Fibroblast of lung (primary cell): ENCODE measurements around the gene WWOX.

Source experiments
- CTCF ChIP-seq, 2 donors: IDR thresholded peaks in 1 of 2; conservative IDR thresholded peaks in 1 of 2; 1 replicate in 1 of 2; 2 replicates in 1 of 2; pipeline ENCODE4 v1.5.1; 2011 to 2012; ENCODE audit warnings: low read length in 2 of 2, control low read depth in 1 of 2, inconsistent platforms in 1 of 2, low read depth in 1 of 2, mild to moderate bottlenecking in 1 of 2
- EZH2 ChIP-seq: IDR thresholded peaks from 2 replicates; pipeline ENCODE4 v1.5.1; 2012; ENCODE audit warnings: low read length, control low read depth, mild to moderate bottlenecking; ENCODE audit errors: missing control alignments

DNA sequence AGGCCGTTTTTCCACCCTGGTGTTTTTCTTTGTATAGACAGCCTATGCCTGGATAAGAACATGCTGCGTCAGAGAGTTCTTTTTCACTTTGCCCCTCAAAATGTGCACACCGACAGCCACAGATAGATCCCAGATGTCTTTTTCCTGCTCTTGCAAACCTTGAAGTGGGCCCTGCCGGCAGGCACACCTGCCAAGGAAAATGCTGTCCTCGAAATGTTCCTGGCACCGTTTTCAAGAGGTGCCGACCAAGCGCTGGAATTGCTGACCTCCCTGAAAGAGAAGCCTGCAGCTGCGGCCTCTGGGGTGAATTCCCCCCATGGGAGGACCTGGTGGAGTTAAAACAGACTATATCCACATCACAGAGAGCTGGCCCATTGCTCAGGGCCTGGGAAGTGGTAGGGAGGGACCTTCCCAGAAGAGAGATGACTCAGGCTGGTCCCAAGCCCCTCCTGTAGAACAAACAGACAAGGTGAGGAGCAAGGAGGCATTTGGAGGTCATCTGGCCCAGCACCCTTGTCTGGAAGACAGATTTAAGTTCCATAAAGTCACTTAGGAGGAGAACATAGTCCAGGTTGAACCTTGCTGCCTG lies 833.0 kb downstream of the WWOX start:
- TF ChIP-seq CTCF (conservative IDR thresholded peaks at IDR 0.05 in 1 of 2, IDR thresholded peaks at IDR 0.05 in 1 of 2; ENCODE audit: low read depth in 1 of 2, low read length in 2 of 2) (no peak), EZH2 (no peak)
